HG03108 (cell line): ENCODE results near the gene OGT.
A peak's percentile ranks its signal among the peaks of the same experiment; 100 is the strongest.
"Not testable (repeated sequence)": the region's sequence is repeated elsewhere in the genome, so short reads cannot be mapped to it uniquely, and the experiment has no call there.

Source experiments
- ATAC-seq: cut with Tn5 transposase; IDR thresholded peaks from one replicate; pipeline ENCODE4 v1.9.1; 2021; ENCODE audit warnings: moderate library complexity; ENCODE audit not compliant: unreplicated experiment

The OGT gene

DNA sequence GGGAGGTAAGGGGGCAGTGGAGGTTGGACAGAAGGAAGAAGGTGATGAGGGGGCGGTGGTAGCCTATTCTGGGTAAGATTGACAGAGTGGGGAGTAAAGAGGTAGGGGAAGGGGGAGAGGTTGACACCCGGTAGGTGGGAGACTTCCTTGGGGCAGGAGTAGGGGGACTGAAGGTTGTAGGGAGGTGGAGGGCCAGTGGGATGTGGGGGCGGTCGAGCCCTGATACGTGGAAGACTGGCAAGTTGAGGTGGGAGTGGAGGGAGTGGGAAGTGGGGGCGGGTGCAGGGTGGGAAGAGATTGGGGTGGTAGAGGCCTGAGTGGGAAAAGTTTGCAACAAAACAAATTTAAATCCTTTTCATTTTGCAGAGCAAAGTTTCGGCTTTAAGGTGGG, 47.1 kb downstream of the OGT start:
- ATAC-seq = no peak

DNA sequence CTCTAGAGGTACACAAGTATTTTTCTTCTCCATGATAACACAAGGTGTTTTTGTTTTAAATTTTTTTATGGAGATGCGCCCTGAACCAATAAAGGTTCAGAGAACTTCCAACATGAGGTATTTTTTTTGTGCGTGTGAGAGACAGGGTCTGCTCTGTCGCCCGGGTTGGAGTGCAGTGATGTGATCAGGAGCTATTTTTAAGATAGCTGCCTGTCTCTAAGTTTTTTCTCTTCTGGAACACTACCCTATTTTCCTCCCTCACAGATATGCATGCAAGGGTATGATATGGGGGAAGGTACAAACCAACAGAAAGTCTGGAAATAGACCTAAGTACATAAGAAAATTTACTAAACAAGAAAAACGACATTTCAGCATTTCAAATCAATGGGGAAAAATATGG, 48.3 kb downstream of the OGT start:
- no peak for ATAC-seq

GRCh38 chrX:71586929-71587328, 54.0 kb downstream of the OGT start:
- no peak for ATAC-seq

GRCh38 chrX:71593210-71593609, 60.3 kb downstream of the OGT start:
- ATAC-seq = not testable (repeated sequence)

- no peak for ATAC-seq
Observed at GRCh38 chrX:71599965-71600364, 67.1 kb downstream of the OGT start.

- ATAC-seq = no peak
Observed at GRCh38 chrX:71603618-71604017, 70.7 kb downstream of the OGT start.

DNA sequence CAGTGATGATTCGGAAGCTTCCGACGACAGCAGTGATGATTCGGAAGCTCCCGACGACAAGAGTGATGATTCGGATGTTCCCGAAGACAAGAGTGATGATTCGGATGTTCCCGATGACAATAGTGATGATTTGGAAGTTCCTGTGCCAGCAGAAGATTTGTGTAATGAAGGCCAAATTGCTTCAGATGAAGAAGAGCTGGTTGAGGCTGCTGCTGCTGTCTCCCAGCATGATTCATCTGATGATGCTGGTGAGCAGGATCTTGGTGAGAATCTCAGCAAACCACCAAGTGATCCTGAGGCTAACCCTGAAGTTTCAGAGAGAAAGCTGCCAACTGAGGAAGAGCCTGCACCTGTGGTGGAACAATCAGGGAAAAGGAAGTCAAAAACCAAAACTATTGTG, 71.2 kb downstream of the OGT start:
- no peak for ATAC-seq

GRCh38 chrX:71604796-71605568, 72.1 kb downstream of the OGT start:
- ATAC-seq = no peak

DNA sequence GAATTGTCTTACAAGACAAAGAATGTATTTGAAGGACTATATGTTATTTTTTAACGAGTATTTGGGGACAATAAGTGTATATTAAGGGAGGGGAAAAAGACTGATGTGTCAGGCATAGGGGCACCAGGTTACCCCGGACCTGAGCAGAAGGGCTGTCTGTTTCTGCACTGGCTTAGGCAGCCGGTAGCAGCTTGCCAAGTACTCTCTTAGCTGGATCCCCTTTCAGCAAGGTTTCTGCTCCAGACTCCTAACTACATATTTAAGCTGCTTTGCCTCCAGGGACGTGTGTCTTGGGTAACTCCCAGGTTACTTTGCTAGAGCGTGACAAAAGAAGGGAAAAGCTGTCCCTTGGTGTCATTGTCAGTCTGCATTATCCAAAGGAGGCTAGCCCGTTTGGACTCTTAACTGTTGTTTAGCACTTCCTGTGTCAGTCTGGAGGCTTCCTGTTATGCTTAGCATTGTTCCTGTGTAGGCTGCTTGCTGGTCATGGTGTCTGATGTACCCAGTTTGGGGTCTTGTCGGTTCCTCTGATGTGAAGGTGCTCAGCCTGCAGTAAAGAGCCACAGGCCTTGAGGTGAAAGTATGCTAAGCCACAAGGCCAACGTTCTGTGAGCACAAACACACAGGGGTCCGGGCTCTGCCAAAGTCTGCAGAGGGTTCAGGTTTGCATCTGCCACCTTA, 73.8 kb downstream of the OGT start:
- ATAC-seq = no peak

- ATAC-seq = no peak
Observed at GRCh38 chrX:71607488-71607887, 74.6 kb downstream of the OGT start.

GRCh38 chrX:71609095-71609750, 76.3 kb downstream of the OGT start:
- no peak for ATAC-seq

DNA sequence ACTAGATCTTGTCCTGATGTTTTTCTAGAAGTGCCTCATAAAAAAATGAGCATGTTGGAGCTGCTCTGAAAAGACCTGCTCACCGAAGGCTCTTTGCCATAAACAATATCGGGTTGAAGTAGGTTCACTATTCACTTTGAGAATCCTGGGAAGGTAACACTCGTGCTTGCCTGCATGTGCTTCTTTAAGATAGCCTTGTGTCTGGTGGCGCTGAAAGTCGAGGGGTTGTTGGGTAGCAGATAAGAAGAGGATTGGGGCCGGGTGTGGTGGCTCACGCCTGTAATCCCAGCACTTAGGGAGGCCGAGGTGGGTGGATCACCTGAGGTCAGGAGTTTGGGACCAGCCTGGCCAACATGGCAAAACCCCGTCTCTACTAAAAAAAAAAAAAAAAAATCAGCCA, 78.8 kb downstream of the OGT start:
- not testable (repeated sequence) for ATAC-seq

DNA sequence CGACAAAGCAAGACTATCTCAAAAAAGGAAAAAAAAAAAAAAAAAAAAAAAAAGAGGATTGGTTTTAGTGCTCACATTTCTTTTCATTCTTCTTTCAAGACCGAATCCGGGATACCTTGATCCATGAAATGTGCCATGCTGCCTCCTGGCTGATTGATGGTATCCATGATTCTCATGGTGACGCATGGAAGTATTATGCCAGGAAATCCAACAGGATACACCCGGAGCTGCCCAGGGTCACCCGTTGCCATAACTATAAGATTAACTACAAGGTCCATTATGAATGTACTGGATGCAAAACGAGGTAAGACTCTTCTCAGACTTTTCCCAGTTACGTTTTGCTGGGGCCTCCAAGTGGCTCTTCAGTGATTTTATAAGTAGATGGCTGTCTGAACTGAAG, 79.4 kb downstream of the OGT start:
- no peak for ATAC-seq

GRCh38 chrX:71615056-71615455, 82.2 kb downstream of the OGT start:
- no peak for ATAC-seq

- no peak for ATAC-seq
Observed at GRCh38 chrX:71615954-71616353, 83.0 kb downstream of the OGT start.

GRCh38 chrX:71616672-71617529, 84.0 kb downstream of the OGT start:
- no peak for ATAC-seq

- ATAC-seq = no peak
Observed at GRCh38 chrX:71617742-71618141, 84.8 kb downstream of the OGT start.

DNA sequence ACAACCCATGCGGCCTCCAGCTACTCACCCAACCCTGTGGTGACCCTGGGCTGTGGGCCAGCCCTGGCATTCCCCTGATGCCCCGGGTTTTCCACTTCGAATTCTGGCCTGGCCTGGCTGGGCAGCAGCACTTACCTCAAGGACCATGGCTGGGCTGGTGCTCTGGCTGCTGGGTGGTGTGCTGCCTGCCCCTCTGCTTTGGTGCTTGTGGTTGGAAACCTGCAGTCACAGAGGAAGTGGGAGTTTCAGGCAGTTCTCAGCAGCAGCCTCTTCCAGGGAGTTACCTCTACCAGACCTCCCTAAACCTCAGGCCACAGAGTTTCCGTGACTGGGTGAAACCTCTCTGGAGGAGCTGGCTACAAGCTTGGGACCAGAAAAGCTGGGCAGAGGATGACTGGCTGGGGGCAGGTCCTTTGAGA, 85.4 kb downstream of the OGT start, which contains the start of gene CXCR3:
CXCR3 (minus strand) TSS at position 209 of the 419 bp plus-strand sequence; CDS start at position 147, 62 bp downstream.
- peak; percentile 57 for ATAC-seq

DNA sequence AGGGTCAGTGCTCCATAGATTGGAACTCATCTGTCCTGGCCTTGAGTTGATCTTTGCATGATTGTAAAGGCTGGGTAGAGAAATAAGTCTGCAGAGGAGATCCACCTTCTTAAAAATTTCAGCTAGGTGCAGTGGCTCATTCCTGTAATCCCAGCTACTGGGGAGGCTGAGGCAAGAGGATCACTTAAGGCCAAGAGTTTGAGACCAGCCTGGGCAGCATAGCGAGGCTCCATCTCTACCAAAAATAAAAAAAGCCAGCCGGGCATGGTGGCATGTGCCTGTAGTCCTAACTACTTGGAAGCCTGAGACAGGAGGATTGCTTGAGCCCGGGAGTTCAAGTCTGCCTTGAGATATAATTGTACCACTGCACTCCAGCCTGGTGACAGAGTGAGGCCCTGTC, 85.9 kb downstream of the OGT start:
- ATAC-seq = no peak

DNA sequence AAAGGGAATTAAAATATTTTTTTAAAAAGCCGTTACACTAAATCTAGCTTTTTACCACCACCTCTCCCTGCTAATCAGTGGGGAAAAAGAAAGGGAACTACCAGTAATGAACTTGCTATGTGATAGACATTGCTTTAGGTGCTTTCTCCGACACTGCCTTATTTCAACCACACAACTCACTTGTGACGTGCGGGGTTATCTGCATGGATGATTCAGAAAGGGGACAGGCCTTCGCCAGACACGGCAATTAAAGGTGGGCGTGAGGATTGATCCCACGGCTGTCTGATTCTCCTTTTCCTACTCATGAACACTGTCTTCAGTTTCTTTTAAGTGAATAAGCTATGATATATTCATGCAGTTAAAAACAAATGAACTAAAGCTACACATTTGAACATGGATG, 86.3 kb downstream of the OGT start:
- ATAC-seq = no peak

- ATAC-seq = no peak
Observed at GRCh38 chrX:71619986-71620385, 87.1 kb downstream of the OGT start.
